Activated CD4-positive, alpha-beta T cell treated with anti-CD3 and anti-CD28 coated beads, Interleukin-2, Interleukin-4, amounts not matched to agents 100 ng/mL and 50 ng/mL, durations not matched to agents 16 hours and 8 hours (primary cell): ENCODE measurements around the gene MAMDC2.

Experiments used
- DNase-seq: peaks from one replicate; pipeline ENCODE4 v3.0.0-alpha.2; 2020; ENCODE audit warnings: low spot score

Gene MAMDC2, protein sequence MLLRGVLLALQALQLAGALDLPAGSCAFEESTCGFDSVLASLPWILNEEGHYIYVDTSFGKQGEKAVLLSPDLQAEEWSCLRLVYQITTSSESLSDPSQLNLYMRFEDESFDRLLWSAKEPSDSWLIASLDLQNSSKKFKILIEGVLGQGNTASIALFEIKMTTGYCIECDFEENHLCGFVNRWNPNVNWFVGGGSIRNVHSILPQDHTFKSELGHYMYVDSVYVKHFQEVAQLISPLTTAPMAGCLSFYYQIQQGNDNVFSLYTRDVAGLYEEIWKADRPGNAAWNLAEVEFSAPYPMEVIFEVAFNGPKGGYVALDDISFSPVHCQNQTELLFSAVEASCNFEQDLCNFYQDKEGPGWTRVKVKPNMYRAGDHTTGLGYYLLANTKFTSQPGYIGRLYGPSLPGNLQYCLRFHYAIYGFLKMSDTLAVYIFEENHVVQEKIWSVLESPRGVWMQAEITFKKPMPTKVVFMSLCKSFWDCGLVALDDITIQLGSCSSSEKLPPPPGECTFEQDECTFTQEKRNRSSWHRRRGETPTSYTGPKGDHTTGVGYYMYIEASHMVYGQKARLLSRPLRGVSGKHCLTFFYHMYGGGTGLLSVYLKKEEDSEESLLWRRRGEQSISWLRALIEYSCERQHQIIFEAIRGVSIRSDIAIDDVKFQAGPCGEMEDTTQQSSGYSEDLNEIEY

DNA sequence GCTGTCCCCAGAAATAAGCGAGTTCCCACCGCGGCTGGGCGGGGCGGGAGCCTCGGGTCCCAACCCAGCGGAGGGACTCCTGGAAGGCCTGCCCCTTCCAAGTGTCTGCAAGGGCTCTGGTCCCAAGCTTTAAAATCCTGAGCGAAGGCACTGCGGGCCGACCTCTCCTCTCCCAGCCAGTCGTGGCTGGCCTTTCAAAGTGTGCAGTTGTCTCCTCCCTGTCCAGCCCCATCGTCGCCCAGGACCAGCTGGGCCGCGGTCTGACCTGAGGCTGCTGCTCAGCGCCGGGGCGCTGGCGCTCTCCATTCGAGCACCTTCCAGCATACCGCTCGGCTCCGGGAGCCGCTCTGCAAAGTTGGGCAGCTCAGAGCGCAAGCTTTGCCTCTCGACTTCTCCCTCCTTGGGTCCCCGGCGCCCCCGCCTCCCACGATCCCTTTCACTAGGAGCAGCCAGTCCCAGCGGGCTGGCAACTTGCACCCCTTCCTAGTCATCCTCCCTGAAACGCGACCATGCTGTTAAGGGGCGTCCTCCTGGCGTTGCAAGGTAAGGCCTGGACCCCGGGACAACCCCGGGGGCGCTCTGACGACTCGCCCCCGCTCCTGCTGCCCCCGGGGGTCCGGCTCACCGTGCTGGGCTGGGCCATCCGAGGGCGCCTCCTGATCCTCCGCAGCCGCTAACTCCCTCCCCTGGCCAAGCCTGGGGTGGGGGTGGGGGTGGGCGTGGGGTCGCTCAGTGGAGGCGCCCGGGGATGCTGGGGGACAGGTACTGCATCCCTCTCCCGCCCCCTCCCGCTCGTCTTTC, at the start of gene MAMDC2:
TSS of gene MAMDC2 (plus strand) at position 160 of the 801 bp plus-strand sequence. CDS start at position 510, 350 bp downstream.
- no peak for DNase-seq

- no peak for DNase-seq
Observed at GRCh38 chr9:69995846-69996245, 47.8 kb upstream of the MAMDC2 start.

- no peak for DNase-seq
Observed at GRCh38 chr9:69996967-69997366, 46.7 kb upstream of the MAMDC2 start.

- no peak for DNase-seq
Observed at GRCh38 chr9:69997524-69997923, 46.1 kb upstream of the MAMDC2 start.

DNA sequence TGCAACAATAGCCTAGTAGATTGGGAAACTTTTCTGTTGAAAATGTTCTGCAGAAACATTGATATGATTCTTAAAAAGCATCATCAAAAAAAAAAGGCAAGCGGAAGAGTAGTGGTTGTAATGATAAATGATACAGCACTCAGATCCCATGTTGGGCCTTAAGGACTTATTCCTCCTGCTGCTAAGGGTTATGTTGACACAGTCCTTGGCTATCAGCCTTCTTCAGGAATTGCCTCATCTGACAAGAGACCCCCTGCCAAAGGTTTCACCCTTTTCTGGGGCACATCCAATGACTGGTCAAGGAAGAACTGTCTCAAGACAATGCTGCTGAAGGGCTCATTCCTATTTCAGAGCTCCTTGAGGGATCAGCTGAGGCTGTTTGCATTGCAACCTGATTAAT, 44.3 kb upstream of the MAMDC2 start:
- no peak for DNase-seq

DNA sequence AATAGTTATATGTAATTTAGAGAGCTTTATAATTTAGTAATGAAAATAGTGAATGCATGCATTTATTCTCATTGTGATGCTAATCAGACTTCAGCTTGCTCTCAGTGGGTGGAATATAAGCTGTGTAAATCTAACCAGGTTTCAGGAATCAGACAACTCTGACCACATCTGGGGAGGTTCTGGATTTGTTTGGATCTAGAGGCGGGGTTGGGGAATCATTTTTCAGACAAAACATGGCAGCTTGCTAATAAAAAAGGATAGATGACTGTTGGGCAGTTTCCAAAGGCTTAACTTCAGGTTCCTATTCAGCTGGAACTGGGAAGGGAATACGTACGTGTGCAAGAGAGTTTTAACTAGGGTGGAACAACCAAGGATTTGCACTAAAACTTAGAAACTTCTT, 43.2 kb upstream of the MAMDC2 start:
- no peak for DNase-seq

DNA sequence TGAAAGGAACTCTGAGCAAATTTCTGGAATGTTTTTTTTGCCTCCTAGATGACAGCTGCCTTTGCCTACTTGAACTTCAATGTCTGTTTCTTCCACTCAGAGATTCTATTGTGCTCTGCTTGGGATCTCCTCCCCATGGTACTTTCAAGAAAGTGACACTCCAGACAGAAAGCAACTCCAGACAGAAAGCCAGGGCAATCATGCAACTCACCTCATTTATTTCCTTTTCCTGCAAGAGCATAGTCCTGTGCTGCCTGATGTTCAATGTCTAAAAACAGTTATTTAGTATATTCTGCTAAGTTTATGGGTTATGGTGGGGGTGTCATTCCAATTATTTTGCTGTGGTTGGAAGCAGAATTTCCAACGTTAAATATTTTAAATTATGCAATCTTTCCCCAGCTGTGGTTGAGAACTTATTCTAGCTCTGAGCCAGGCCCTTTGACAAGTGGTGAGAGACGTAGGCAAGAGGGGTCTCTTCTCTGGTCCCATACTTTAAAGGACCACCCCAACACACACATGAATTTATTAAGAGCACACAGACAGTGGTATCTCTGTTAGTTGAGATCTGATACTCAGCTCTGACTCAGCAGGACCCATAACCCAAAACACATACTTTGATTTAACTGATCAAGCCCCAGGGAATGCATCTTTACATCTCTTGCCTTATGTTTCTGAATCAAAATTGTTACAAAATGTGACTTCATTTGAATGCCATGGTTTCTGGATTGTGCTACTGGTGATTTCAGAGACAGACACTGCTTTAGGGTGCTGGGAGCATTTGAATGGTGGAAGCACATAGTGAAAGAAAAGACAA, 39.5 kb upstream of the MAMDC2 start:
- no peak for DNase-seq

GRCh38 chr9:70006306-70006705, 37.3 kb upstream of the MAMDC2 start:
- no peak for DNase-seq

GRCh38 chr9:70007831-70008230, 35.8 kb upstream of the MAMDC2 start:
- DNase-seq, result no peak

- DNase-seq, result no peak
Observed at GRCh38 chr9:70010015-70010414, 33.6 kb upstream of the MAMDC2 start.

DNA sequence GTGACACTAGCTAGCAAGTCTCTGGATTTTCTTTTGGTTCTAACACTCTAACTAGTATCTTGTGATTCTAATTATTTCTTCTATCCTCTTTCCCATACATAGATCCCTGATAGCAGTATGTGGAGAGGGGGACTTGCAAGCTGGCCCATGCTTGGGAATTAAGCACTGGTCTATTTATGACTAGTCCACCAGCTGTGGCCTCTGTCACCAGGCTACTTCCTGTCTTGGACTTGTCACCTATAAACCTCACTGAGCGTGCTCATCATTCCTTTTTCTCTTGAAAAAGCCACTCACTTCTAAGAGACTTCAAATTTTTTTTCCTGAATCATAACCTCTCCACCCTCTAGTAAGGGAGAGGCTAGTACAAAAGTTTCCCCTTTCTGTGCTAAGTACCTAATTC, 32.3 kb upstream of the MAMDC2 start:
- DNase-seq, result no peak

- DNase-seq, result no peak
Observed at GRCh38 chr9:70012569-70012968, 31.1 kb upstream of the MAMDC2 start.

DNA sequence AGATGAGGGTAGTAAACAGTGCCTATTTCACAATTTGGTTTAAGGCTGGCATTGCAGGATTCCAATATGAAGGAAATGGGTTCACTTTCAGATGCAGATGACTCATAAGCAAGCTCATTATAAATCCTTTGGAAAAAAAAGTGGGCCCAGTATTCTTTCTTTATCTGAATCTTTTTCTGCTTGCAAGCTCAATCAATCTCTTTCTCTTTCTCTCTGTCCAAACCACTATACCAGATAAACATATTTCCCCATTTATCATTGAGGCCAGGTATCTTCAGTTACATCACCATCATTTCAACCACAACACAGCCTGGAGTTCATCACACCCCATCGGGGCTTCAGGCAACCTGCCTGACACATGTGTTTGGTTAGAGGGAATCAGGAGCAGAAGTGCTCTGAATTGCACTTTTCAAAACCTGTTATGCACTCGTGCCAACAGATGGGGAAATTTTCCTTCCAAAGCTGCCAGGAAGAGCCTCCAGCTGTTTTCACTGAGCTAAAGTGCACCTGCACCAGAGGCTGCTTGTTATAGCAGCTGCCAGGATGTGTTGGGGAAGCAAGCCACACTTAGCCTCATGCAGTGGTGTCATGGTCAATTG, 30.0 kb upstream of the MAMDC2 start:
- no peak for DNase-seq

DNA sequence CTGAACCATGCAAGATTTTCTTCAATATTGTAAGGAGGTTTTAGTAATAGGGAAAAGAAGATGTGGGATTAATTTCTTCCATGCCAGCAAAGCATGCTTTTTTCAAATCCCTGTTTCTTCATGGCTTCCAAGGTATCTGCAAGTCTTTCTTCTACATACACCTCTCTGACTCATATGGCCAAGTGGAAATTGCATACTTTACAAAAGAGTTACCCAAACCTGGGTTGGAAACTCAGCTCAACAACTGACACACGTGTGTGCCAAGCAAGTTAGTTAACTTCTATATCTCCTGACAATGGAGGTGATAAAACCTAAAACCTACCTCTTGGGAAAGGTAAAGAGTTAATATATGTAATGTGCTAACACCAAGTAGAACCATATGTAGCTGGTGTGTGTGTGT, 28.5 kb upstream of the MAMDC2 start:
- DNase-seq, result no peak

DNA sequence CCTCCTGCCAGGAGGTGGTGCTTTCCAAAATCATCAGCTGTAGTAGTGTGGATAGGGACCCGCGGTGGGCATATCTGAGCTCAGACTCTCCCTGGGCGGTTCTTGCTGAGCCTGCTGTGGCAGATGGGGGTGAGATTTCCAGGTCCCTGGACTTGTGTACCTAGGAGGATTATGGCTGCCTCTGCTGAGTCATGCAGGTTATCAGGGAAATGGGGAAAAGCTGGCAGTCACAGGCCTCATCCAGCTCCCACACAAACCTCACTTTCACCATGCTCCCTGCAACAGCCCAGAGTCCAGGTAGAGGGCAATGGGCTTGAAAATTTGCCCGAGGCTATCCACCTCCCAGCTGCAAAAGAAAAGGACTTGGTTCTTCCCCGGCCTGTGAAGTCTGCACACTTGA, 23.4 kb upstream of the MAMDC2 start:
- no peak for DNase-seq

DNA sequence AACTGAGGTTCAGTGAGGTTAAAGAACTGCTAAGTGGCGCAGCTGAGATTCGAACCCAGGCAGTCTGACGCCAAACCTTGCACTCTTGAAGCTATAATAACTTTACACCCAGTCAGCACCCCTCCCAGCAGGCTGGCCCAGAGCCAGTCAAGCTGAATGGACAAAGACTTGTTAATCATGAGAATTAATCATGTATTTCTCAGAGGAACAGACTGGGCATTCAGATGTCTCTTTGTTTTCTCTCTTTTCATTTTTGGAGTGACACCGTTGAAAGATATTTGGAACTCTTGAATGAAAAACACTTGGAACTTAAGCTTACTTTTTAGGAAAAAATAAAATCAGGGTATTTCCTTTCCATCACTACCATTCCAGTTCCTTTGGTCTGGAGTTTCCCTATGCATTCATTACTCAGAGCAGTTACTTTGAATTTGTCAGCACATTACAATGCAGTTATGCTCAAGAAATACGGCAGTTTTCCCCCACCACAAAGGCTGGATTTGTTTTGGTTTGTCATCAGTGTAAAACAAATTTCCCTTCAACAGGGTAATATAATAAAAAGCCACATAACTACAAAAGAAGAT, 22.6 kb upstream of the MAMDC2 start:
- DNase-seq, result no peak

DNA sequence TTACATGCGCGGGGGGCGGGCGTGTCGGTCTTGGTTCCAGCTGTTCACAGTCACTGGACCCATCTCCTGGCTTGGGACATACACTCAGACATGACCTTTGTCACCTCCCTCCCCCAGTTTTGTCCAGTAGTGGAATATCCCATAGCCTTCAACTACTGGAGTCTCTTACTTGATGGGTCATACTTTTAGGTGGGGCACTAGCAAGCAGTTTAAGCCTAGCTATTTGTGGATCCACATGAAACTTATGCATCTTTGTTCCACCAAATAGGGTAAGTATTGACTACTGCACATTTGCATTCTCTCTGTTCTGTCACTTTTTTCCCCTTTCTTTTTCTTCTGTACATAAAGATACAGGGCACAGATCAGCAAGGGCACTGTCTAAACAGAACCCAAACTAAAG, 15.4 kb upstream of the MAMDC2 start:
- no peak for DNase-seq

- DNase-seq, result no peak
Observed at GRCh38 chr9:70030156-70030555, 13.5 kb upstream of the MAMDC2 start.

- DNase-seq, result no peak
Observed at GRCh38 chr9:70031141-70031545, 12.5 kb upstream of the MAMDC2 start.

DNA sequence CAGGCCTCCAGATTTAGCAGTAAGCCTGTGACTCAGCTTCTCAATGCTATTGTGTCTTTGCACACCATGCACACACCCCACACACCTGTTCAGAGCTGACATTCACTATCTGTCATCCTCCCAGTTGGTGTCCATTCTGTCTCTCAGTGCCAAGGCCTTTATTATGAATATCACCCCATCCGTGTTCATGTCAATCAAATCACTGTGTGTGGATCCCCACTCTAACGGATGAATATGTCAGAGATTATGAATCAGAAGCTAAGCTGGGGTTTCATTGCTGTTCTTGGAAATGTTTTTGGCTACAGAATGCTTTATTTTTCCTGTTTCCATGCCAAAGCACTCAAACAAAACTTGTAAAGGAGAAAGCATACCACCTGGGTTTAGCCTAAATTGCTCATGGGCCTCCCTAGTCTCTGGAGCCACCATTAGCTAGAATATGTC, 9.4 kb upstream of the MAMDC2 start:
- DNase-seq, result no peak

DNA sequence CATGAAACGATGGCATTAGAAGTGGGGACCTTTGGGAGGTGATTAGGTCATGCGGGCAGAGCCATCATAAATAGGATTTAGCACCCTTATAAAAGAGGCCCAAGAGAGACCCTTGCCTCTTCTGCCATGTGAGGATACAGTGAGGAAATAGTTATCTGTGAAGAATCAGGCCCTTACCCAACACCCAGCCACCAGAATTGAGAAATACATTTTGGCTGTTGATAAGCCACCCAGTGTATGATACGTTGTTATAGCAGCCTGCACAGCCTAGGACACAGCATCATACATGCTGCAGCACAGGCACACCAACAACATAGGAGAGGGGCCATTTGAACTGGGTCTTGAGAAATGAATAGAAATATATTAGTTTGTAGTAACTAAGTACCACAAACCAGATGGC, 8.0 kb upstream of the MAMDC2 start:
- DNase-seq, result no peak
